ENCODE data around the gene SEMA3G.
A peak's percentile ranks its signal among the peaks of the same experiment; 100 is the strongest.

Gene SEMA3G

GRCh38 chr3:52451237-52452083, 6.6 kb upstream of the SEMA3G start:
- H3K9ac ChIP-seq (ENCODE audit: low read length): no peak overlapping the region
- H3K4me3 ChIP-seq (ENCODE audit: insufficient read depth in 1 of 2, low read depth in 1 of 2, low read length in 2 of 2): no peak overlapping the region
- H3K27me3 ChIP-seq (ENCODE audit: control insufficient read depth in 1 of 2, insufficient read depth in 1 of 2, low read length in 2 of 2): no peaks in the 10 kb centered on the region
- peaks cover 22% of the 10 kb centered on the region for H3K4me1 ChIP-seq (ENCODE audit: control insufficient read depth, insufficient read depth, low read depth, low read length)
- DNase-seq: no peak
- H3K36me3 ChIP-seq (ENCODE audit: control insufficient read depth in 1 of 2, insufficient read depth in 2 of 2, low read depth in 1 of 2, low read length in 2 of 2): no peaks in the 10 kb centered on the region
- no peak overlapping the region for H3K4ac ChIP-seq (ENCODE audit: low read depth in 1 of 2, low read length in 2 of 2)
- no peak overlapping the region for H2AFZ ChIP-seq (ENCODE audit: low read depth, low read length)
- H2AK5ac ChIP-seq (ENCODE audit: low read length, severe bottlenecking): peak overlapping the region; percentile 3
- no peak overlapping the region for H4K8ac ChIP-seq (ENCODE audit: low read length)
- H3K4me2 ChIP-seq (ENCODE audit: low read length, poor library complexity, severe bottlenecking): no peak overlapping the region
- H2BK12ac ChIP-seq (ENCODE audit: low read length in 2 of 2): no peak overlapping the region
- no peak overlapping the region for H2BK15ac ChIP-seq (ENCODE audit: low read depth, poor library complexity, severe bottlenecking)
- H3K18ac ChIP-seq (ENCODE audit: low read depth in 1 of 2, low read length in 2 of 2): no peak overlapping the region
- no peaks in the 10 kb centered on the region for H3K9me3 ChIP-seq (ENCODE audit: control insufficient read depth, low read length)
- H4K91ac ChIP-seq (ENCODE audit: low read length): no peak overlapping the region
- H3K27ac ChIP-seq (ENCODE audit: low read length, poor library complexity, severe bottlenecking): no peak overlapping the region
- H3K79me1 ChIP-seq (replicated peaks; ENCODE audit: low read length, poor library complexity, severe bottlenecking): no peaks in the 10 kb centered on the region
- WGBS: 80% methylated on average over 24 of the region's 24 CpGs
- H2BK120ac ChIP-seq (ENCODE audit: low read depth, low read length): no peak overlapping the region
- H3K23ac ChIP-seq (ENCODE audit: low read length in 2 of 2): no peak overlapping the region
- H3K14ac ChIP-seq (ENCODE audit: low read length in 2 of 2): no peak overlapping the region
- H2BK5ac ChIP-seq (ENCODE audit: low read depth, low read length, poor library complexity, severe bottlenecking): no peak overlapping the region

DNA sequence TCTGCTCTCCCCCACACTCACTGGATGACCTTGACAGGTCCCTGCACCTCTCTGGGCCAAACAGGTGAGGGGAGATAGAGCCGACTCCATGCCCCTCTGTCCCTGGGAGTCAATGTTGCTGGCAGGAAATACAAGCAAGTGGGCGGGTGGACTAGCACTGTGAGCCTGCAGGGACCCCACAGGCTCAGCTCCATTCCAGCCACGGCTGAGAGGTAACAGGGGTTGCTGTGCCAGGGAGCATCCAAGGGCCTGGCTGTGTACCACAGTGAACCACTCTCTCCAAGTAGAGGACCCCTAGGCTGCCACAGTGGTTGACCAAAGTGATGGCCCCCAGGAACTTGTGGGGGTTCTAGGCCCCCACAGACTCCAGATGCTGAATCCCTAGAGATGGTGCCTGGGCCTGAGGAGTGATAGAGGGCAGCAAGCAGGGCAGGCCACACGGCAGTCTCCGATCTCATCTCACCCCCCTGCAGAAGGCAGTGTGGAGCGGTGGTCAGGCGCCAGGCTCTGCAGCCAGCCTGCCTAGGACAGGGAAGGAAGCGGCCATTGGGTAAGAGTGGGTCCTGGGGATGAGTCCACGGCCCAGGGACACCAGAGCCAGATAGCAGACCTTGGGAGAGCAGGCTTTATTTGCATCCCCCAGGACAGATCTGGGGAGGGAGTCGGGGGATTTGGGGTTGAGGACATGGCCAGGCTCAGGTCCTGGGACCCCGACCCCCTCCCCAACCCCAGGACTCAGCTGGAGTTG, 5.8 kb upstream of the SEMA3G start:
- H2BK120ac ChIP-seq (ENCODE audit: low read depth, low read length): no peak overlapping the region
- H3K27me3 ChIP-seq (ENCODE audit: control insufficient read depth in 1 of 2, insufficient read depth in 1 of 2, low read length in 2 of 2): no peaks in the 10 kb centered on the region
- H3K4me1 ChIP-seq (ENCODE audit: control insufficient read depth, insufficient read depth, low read depth, low read length): peaks cover 22% of the 10 kb centered on the region
- no peak for DNase-seq
- peak overlapping the region; percentile 52 for H3K27ac ChIP-seq (ENCODE audit: low read length, poor library complexity, severe bottlenecking)
- no peak overlapping the region for H3K4ac ChIP-seq (ENCODE audit: low read depth in 1 of 2, low read length in 2 of 2)
- no peak overlapping the region for H3K14ac ChIP-seq (ENCODE audit: low read length in 2 of 2)
- no peaks in the 10 kb centered on the region for H3K36me3 ChIP-seq (ENCODE audit: control insufficient read depth in 1 of 2, insufficient read depth in 2 of 2, low read depth in 1 of 2, low read length in 2 of 2)
- no peak overlapping the region for H3K18ac ChIP-seq (ENCODE audit: low read depth in 1 of 2, low read length in 2 of 2)
- no peak overlapping the region for H2BK15ac ChIP-seq (ENCODE audit: low read depth, poor library complexity, severe bottlenecking)
- no peak overlapping the region for H2BK5ac ChIP-seq (ENCODE audit: low read depth, low read length, poor library complexity, severe bottlenecking)
- H3K79me1 ChIP-seq (replicated peaks; ENCODE audit: low read length, poor library complexity, severe bottlenecking): no peaks in the 10 kb centered on the region
- no peak overlapping the region for H3K9ac ChIP-seq (ENCODE audit: low read length)
- H3K4me3 ChIP-seq (ENCODE audit: insufficient read depth in 1 of 2, low read depth in 1 of 2, low read length in 2 of 2): no peak overlapping the region
- H4K91ac ChIP-seq (ENCODE audit: low read length): no peak overlapping the region
- H3K9me3 ChIP-seq (ENCODE audit: control insufficient read depth, low read length): no peaks in the 10 kb centered on the region
- H2BK12ac ChIP-seq (ENCODE audit: low read length in 2 of 2): no peak overlapping the region
- WGBS: 96% methylated on average over 8 of the region's 11 CpGs
- no peak overlapping the region for H3K4me2 ChIP-seq (ENCODE audit: low read length, poor library complexity, severe bottlenecking)
- H3K23ac ChIP-seq (ENCODE audit: low read length in 2 of 2): no peak overlapping the region
- no peak overlapping the region for H2AFZ ChIP-seq (ENCODE audit: low read depth, low read length)
- peak overlapping the region; percentile 93 for H2AK5ac ChIP-seq (ENCODE audit: low read length, severe bottlenecking)
- H4K8ac ChIP-seq (ENCODE audit: low read length): no peak overlapping the region

DNA sequence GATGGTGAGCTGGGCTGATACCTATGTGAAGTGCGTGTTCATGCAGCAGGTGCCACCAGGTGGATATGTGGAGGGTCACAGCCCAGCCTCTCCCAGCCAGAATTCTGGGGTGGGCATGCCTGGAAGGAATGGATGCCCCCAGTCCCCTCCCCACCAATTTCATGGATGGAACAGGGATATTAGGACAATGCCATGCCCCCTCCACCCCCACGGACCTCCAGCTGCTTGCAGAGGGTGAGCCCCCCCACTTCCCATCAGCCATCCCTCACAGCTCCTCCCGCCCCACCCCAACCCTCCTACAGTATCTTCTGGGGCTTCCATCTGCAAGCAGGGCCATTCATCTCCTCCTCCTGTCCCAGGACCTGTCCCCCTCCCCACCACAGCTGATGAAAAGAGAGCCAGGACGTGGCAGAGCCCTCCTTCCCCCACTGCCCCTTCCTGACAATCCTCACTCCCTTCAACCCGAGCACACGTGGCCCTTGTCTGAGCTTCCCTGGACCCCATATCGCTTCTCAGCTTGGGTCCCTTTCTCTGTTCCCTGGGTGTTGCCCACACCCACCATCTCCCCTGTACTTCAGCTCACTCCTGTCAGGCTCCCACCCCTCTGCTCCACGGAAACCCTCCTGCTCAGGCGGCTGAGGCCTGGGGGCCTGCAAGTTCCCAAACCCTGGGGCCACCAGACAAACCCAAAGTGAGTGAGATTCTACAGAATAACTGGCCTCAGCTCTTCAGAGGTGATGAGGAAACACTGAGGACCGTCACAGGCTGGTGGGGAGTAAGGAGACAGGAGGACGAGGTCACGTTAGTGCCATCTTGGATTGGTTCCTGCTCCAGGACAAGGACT, 2.8 kb upstream of the SEMA3G start:
- Histone ChIP-seq H4K8ac (ENCODE audit: low read length) (no peak overlapping the region), H2BK15ac (ENCODE audit: low read depth, poor library complexity, severe bottlenecking) (no peak overlapping the region), H3K23ac (ENCODE audit: low read length in 2 of 2) (no peak overlapping the region), H3K9ac (ENCODE audit: low read length) (no peak overlapping the region), H3K14ac (ENCODE audit: low read length in 2 of 2) (no peak overlapping the region), H3K27ac (ENCODE audit: low read length, poor library complexity, severe bottlenecking) (no peak overlapping the region), H4K91ac (ENCODE audit: low read length) (no peak overlapping the region), H3K36me3 (ENCODE audit: control insufficient read depth in 1 of 2, insufficient read depth in 2 of 2, low read depth in 1 of 2, low read length in 2 of 2) (no peaks in the 10 kb centered on the region), H2BK120ac (ENCODE audit: low read depth, low read length) (no peak overlapping the region), H3K79me1 (replicated peaks; ENCODE audit: low read length, poor library complexity, severe bottlenecking) (no peaks in the 10 kb centered on the region), H3K4me1 (ENCODE audit: control insufficient read depth, insufficient read depth, low read depth, low read length) (peaks cover 19% of the 10 kb centered on the region), H2BK5ac (ENCODE audit: low read depth, low read length, poor library complexity, severe bottlenecking) (no peak overlapping the region), H2AK5ac (ENCODE audit: low read length, severe bottlenecking) (no peak overlapping the region), H2BK12ac (ENCODE audit: low read length in 2 of 2) (no peak overlapping the region), H3K27me3 (ENCODE audit: control insufficient read depth in 1 of 2, insufficient read depth in 1 of 2, low read length in 2 of 2) (peaks cover 0 to 10% of the 10 kb centered on the region in 2 experiments), H3K9me3 (ENCODE audit: control insufficient read depth, low read length) (no peaks in the 10 kb centered on the region), H3K4ac (ENCODE audit: low read depth in 1 of 2, low read length in 2 of 2) (no peak overlapping the region), H2AFZ (ENCODE audit: low read depth, low read length) (no peak overlapping the region), H3K4me3 (ENCODE audit: insufficient read depth in 1 of 2, low read depth in 1 of 2, low read length in 2 of 2) (no peak overlapping the region), H3K4me2 (ENCODE audit: low read length, poor library complexity, severe bottlenecking) (no peak overlapping the region), H3K18ac (ENCODE audit: low read depth in 1 of 2, low read length in 2 of 2) (no peak overlapping the region)
- WGBS: 80% methylated on average over 12 of the region's 12 CpGs
- no peak for DNase-seq

Data from mesenchymal stem cell (in vitro differentiated cells and primary cell).